H9 (cell line): ENCODE data around the gene AHDC1. TPM values are rescaled to one million over a fixed set of nuclear protein-coding genes. Genes with fewer than 3 reads are reported as not detected.

Experiments used
- DNase-seq: peaks from one replicate; pipeline ENCODE4 v3.0.0-alpha.2; 2017
- H2AFZ ChIP-seq: one replicate; pipeline ENCODE4 v1.6.1; 2013; ENCODE audit warnings: mild to moderate bottlenecking, low read length, control low read depth, moderate library complexity
- H2AK5ac ChIP-seq: 2 replicates; pipeline ENCODE4 v1.6.1; 2013; ENCODE audit warnings: low read length, control low read depth, mixed read lengths; ENCODE audit not compliant: insufficient read length
- H2BK120ac ChIP-seq: one replicate; pipeline ENCODE4 v1.6.1; 2013; ENCODE audit warnings: low read depth, mild to moderate bottlenecking, low read length, control low read depth, inconsistent platforms; ENCODE audit not compliant: poor library complexity, severe bottlenecking
- H2BK12ac ChIP-seq: 2 replicates; pipeline ENCODE4 v1.6.1; 2013; ENCODE audit warnings: low read length, control low read depth, mixed read lengths, low read depth; ENCODE audit not compliant: insufficient read length
- H2BK15ac ChIP-seq: 2 replicates; pipeline ENCODE4 v1.6.1; 2013; ENCODE audit warnings: low read depth, low read length, control low read depth
- H2BK20ac ChIP-seq: one replicate; pipeline ENCODE4 v1.6.1; 2013; ENCODE audit warnings: low read depth, mild to moderate bottlenecking, low read length, control low read depth, inconsistent platforms; ENCODE audit not compliant: poor library complexity, severe bottlenecking
- H2BK5ac ChIP-seq: 2 replicates; pipeline ENCODE4 v1.6.1; 2013; ENCODE audit warnings: low read length, control low read depth, mixed read lengths; ENCODE audit not compliant: insufficient read length
- H3K14ac ChIP-seq: 2 replicates; pipeline ENCODE4 v1.6.1; 2013; ENCODE audit warnings: low read length, control low read depth; ENCODE audit not compliant: insufficient read depth
- H3K18ac ChIP-seq: 2 replicates; pipeline ENCODE4 v1.6.1; 2013; ENCODE audit warnings: low read depth, mild to moderate bottlenecking, mixed read lengths, low read length, control low read depth; ENCODE audit not compliant: insufficient read length
- H3K23ac ChIP-seq: 2 replicates; pipeline ENCODE4 v1.6.1; 2013; ENCODE audit warnings: low read length, control low read depth, mixed read lengths, low read depth; ENCODE audit not compliant: insufficient read length
- H3K23me2 ChIP-seq: 2 replicates; pipeline ENCODE4 v1.6.1; 2013; ENCODE audit warnings: low read depth, mild to moderate bottlenecking, mixed read lengths, low read length, control low read depth; ENCODE audit not compliant: insufficient read length, poor library complexity, severe bottlenecking
- H3K27ac ChIP-seq: 2 replicates; pipeline ENCODE4 v1.5.1; 2013; ENCODE audit warnings: low read length, control low read depth, mixed read lengths, low read depth; ENCODE audit not compliant: insufficient read length
- H3K27me3 ChIP-seq: 2 replicates; pipeline ENCODE4 v1.6.1; 2013; ENCODE audit warnings: low read length, control low read depth, inconsistent platforms; ENCODE audit not compliant: insufficient read depth
- H3K4ac ChIP-seq: 2 replicates; pipeline ENCODE4 v1.6.1; 2013; ENCODE audit warnings: low read depth, mild to moderate bottlenecking, control low read depth, inconsistent platforms, low read length, moderate library complexity
- H3K4me1 ChIP-seq: 2 replicates; pipeline ENCODE4 v1.6.1; 2013; ENCODE audit warnings: low read length, control low read depth, inconsistent platforms; ENCODE audit not compliant: insufficient read depth
- H3K4me2 ChIP-seq: 2 replicates; pipeline ENCODE4 v1.6.1; 2013; ENCODE audit warnings: low read length, control low read depth, mixed read lengths; ENCODE audit not compliant: insufficient read length, insufficient read depth
- H3K56ac ChIP-seq: 2 replicates; pipeline ENCODE4 v1.6.1; 2013; ENCODE audit warnings: low read depth, mild to moderate bottlenecking, mixed read lengths, low read length, control low read depth; ENCODE audit not compliant: insufficient read length
- H3K79me1 ChIP-seq: 2 replicates; pipeline ENCODE4 v1.6.1; 2013; ENCODE audit warnings: low read depth, mild to moderate bottlenecking, moderate library complexity, low read length, control low read depth, inconsistent platforms; ENCODE audit not compliant: insufficient read depth, poor library complexity, severe bottlenecking
- H3K79me2 ChIP-seq: 2 replicates; pipeline ENCODE4 v1.6.1; 2013; ENCODE audit warnings: low read length, control low read depth, inconsistent platforms; ENCODE audit not compliant: insufficient read depth
- H3K9ac ChIP-seq: 2 replicates; pipeline ENCODE4 v1.6.1; 2013; ENCODE audit warnings: low read length, control low read depth, mixed read lengths; ENCODE audit not compliant: insufficient read length; ENCODE audit errors: extremely low read depth
- H3K9me3 ChIP-seq: one replicate; pipeline ENCODE4 v1.6.1; 2013; ENCODE audit warnings: low read depth, low read length, inconsistent platforms; ENCODE audit not compliant: control insufficient read depth
- H3T11ph ChIP-seq: one replicate; pipeline ENCODE4 v1.6.1; 2013; ENCODE audit warnings: mild to moderate bottlenecking, low read length, control low read depth, inconsistent platforms
- H4K20me1 ChIP-seq: one replicate; pipeline ENCODE4 v1.6.1; 2013; ENCODE audit not compliant: control insufficient read depth, insufficient read length, insufficient read depth
- H4K5ac ChIP-seq: 2 replicates; pipeline ENCODE4 v1.6.1; 2013; ENCODE audit warnings: low read depth, mild to moderate bottlenecking, mixed read lengths, low read length, control low read depth; ENCODE audit not compliant: insufficient read length
- H4K8ac ChIP-seq: replicated peaks from 2 replicates; pipeline ENCODE4 v1.6.1; 2013; ENCODE audit warnings: low read length, control low read depth, mixed read lengths, low read depth; ENCODE audit not compliant: insufficient read length
- H4K91ac ChIP-seq: 2 replicates; pipeline ENCODE4 v1.6.1; 2013; ENCODE audit warnings: low read depth, mild to moderate bottlenecking, moderate library complexity, mixed read lengths, low read length, control low read depth; ENCODE audit not compliant: insufficient read length
- H3K27ac Mint-ChIP-seq, 3 experiments: 2 replicates in 2 of 3; 3 replicates in 1 of 3; pipeline ENCODE4 v1.8.0; 2020 to 2021; ENCODE audit warnings: mixed read lengths in 3 of 3, mild to moderate bottlenecking in 1 of 3, moderate library complexity in 1 of 3
- H3K27me3 Mint-ChIP-seq: 2 replicates; pipeline ENCODE4 v1.8.0; 2021; ENCODE audit warnings: low read depth, mild to moderate bottlenecking, moderate library complexity, mixed read lengths
- H3K36me3 Mint-ChIP-seq, 3 experiments: 2 replicates in 2 of 3; 3 replicates in 1 of 3; pipeline ENCODE4 v1.8.0; 2020 to 2021; ENCODE audit warnings: low read depth in 3 of 3, mixed read lengths in 3 of 3; ENCODE audit not compliant: insufficient read depth in 1 of 3
- H3K4me1 Mint-ChIP-seq, 2 experiments: 2 replicates each; pipeline ENCODE4 v1.8.0; 2020; ENCODE audit warnings: mixed read lengths in 2 of 2
- H3K4me3 Mint-ChIP-seq, 2 experiments: 2 replicates in 1 of 2; 3 replicates in 1 of 2; pipeline ENCODE4 v1.8.0; 2020 to 2021; ENCODE audit warnings: mild to moderate bottlenecking in 2 of 2, mixed read lengths in 2 of 2, moderate library complexity in 1 of 2
- H3K9me3 Mint-ChIP-seq, 2 experiments: 2 replicates in 1 of 2; 3 replicates in 1 of 2; pipeline ENCODE4 v1.8.0; 2020; ENCODE audit warnings: mild to moderate bottlenecking in 2 of 2, mixed read lengths in 2 of 2, moderate library complexity in 1 of 2
- CTCF ChIP-seq: fragments of 200-600 bp; sonication (generic); conservative IDR thresholded peaks from 3 replicates; pipeline ENCODE4 v1.8.0; 2021; ENCODE audit warnings: antibody characterized with exemption, mild to moderate bottlenecking
- WGBS: extraction: QIAGEN DNeasy Blood & Tissue Kit; methylation state at CpG from one replicate; pipeline ENCODE4 v1.1.7; 2013; ENCODE audit warnings: missing lambda C conversion rate, low lambda C conversion rate, mixed read lengths; ENCODE audit not compliant: insufficient read length; ENCODE audit errors: extremely low coverage; 5-methylcytosine and 5-hydroxymethylcytosine counted together
- total RNA-seq: library from RNA; stranded (reverse); gene quantifications from 2 replicates; pipeline ENCODE4 v1.2.1, GENCODE V29; 2021

AHDC1 gene
- total RNA-seq, 1 experiment from 2014 or later = 29.4 TPM

DNA sequence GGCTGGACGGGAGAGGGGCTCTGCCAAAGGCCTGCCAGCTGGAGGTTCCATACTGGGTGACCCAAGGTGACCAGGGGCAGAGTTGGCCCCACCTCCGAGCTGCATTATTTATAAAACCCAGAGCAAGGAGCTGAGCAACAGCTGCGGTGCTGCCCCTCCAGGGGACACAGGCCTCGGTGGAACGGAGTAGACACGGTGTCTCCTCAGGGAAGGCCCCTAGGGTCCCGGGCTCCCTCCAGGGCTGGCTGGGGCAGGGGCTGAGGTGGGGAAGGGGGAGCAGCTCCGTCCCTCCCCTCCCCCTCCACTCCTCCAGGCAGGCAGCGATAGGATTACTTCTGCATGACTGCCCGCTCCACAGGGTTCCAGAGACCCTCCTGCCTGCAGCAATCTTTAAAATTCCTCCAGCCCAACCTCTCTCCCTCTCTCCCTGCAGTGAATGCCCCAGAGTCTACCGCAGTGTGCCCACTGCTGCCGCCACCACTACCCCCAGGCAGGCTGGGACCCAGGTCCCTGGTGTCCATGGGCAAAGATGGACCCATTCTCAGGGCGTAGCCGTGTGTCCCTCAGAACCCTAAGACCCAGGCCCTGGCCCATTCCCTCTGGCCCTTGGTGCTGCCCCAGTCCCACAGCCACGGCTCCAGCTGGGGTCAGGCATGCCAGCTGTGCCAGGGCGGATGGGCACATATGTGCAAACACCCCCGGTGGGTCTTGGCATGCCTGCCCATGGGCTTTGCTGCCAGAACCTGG lies 10.8 kb downstream of the AHDC1 start:
- Histone ChIP-seq H4K91ac (no peak overlapping the region), H3K79me1 (no peaks in the 10 kb centered on the region), H3K23ac (no peak overlapping the region), H3K79me2 (peaks cover 11% of the 10 kb centered on the region; the same call in 1 of the 2 replicates), H3K14ac (peak overlapping the region; percentile 11; the same call in 1 of the 2 replicates), H2BK15ac (no peak overlapping the region), H2BK120ac (no peak overlapping the region), H3K27ac (no peak overlapping the region), H3K9me3 (no peaks in the 10 kb centered on the region), H3K4me2 (peak overlapping the region; percentile 19), H3K18ac (no peak overlapping the region), H3K4ac (no peak overlapping the region), H2BK12ac (no peak overlapping the region), H4K20me1 (peaks cover 6% of the 10 kb centered on the region), H4K8ac (no peak overlapping the region), H4K5ac (no peak overlapping the region), H3K4me1 (peaks cover 13% of the 10 kb centered on the region; the same call in 1 of the 2 replicates), H3T11ph (no peak overlapping the region), H2BK20ac (no peak overlapping the region), H2AK5ac (no peak overlapping the region), H3K23me2 (no peaks in the 10 kb centered on the region), H3K9ac (no peak overlapping the region), H3K56ac (no peak overlapping the region), H2AFZ (no peak overlapping the region), H3K27me3 (no peaks in the 10 kb centered on the region), H2BK5ac (no peak overlapping the region)
- no peaks in the 10 kb centered on the region for H3K36me3 Mint-ChIP-seq
- no peak for TF ChIP-seq CTCF
- no peaks in the 10 kb centered on the region for H3K27me3 Mint-ChIP-seq
- H3K4me3 Mint-ChIP-seq = peak overlapping the region; percentile 36 to 69
- peak overlapping the region; percentile 86 to 95 (median 92); a peak in 5 of 7 replicates for H3K27ac Mint-ChIP-seq
- WGBS = no CpG with 5 or more reads among the region's 17 CpGs
- H3K4me1 Mint-ChIP-seq = peaks cover 12 to 15% of the 10 kb centered on the region in 2 experiments
- peak; percentile 73 for DNase-seq
- H3K9me3 Mint-ChIP-seq = no peaks in the 10 kb centered on the region
